Measurements from ENCODE around the gene BLOC1S4. TPM values are rescaled to one million over a fixed set of nuclear protein-coding genes. Genes with fewer than 3 reads are reported as not detected.

Gene BLOC1S4
- total RNA-seq, 1 donor from 2014 or later = 10.7 TPM

DNA sequence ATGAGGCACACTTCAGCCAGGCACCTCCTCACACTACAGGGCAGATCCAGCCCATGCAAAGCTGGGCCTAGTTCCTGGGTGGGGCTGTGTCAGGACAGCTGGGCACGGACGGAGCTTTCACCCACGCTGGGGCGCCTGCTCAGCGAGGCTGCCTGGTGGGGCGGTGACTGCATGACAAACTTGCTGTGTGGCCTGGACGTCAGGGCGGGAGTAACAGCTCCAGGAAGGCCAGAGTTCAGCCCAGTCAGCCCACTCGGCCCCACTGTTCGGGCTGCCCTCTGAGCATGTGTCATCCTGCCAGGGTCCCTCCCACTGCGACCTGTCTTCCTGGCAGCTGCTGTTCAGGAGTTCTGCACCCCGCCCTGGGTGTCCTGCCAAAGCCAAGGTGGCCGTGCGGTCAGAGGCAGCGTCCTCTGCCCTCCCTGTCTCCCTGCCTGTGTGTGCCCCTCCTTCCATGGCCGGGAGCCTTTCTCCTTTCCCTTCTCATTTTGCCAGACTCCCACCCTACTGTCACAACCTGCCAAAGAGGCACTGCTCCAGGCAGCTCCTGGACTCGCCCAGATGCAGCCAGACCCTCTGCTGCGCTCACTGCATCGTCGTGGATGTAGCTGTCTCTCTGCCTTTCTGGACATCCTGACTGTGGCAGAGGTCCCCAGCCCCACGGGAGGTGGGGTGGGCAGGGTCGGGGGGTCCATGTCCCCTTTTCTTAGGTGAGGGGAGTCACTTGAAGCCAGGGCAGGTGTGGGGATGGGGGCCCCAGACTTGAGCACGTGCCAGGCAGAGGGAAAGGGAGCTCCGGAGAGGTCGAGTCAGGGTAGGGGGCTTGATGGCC, 33.6 kb downstream of the BLOC1S4 start:
- Histone ChIP-seq H3K36me3 (no peaks in the 10 kb centered on the region), H3K9me3 (no peaks in the 10 kb centered on the region), H3K4me1 (peaks cover 37% of the 10 kb centered on the region), H3K27me3 (no peaks in the 10 kb centered on the region), H3K4me3 (no peak overlapping the region), H3K27ac (peak overlapping the region; percentile 3)
- DNase-seq = peak; percentile 89
- ATAC-seq = peak; percentile 76
- TF ChIP-seq CTCF (IDR thresholded peaks at IDR 0.05) = no peak
- intact Hi-C loops (cut with DNase I) = no loop called here

DNA sequence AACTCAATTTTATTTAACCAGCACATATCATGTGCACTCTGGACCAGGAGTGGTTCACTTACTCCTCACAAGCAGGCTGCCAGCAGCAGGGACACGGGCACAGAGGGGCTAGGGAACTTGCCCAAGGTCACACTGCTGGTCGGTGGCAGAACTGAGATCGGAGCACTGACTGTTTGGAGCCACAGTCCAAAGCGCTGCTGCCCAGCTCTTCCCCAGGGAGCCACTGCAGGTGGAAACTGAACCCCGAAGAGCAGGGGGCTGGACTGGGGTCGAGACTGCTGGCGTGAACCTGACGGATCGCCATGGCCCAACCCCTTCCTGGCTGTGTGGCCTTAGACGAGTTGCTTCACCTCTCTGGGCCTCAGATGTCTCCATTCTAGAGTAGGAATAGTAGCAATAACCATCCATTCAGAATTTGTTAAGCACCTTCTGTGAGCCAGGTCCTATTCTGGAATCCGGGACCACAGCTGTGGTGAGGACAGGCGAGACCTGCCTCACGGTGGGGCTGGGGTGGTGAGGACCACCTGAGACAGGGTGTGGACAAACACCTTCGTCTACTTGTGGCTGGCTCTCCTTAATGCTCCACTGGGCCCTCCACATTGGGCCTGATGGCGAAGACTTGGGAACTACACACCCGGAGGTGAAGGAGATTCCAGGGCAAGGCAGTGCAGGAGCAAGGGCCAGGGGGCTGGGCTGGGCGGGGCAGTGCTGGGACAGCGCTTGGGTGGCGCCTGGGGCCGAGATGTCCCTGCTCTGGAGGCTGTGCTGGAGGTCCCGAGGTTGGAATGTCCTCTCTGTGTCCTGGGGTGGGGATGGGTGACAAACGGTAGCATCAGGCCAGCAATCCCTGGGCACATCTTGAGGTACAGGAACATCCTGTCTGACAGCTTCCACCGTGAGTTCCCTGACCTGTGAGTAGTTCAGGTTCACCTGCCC, 34.6 kb downstream of the BLOC1S4 start:
- Histone ChIP-seq H3K4me1 (peaks cover 37% of the 10 kb centered on the region), H3K9me3 (no peaks in the 10 kb centered on the region), H3K27ac (peak overlapping the region; percentile 3), H3K27me3 (no peaks in the 10 kb centered on the region), H3K36me3 (no peaks in the 10 kb centered on the region), H3K4me3 (no peak overlapping the region)
- no peak for ATAC-seq
- intact Hi-C loops (cut with DNase I) = no loop called here
- DNase-seq = no peak
- no peak for TF ChIP-seq CTCF (IDR thresholded peaks at IDR 0.05)

DNA sequence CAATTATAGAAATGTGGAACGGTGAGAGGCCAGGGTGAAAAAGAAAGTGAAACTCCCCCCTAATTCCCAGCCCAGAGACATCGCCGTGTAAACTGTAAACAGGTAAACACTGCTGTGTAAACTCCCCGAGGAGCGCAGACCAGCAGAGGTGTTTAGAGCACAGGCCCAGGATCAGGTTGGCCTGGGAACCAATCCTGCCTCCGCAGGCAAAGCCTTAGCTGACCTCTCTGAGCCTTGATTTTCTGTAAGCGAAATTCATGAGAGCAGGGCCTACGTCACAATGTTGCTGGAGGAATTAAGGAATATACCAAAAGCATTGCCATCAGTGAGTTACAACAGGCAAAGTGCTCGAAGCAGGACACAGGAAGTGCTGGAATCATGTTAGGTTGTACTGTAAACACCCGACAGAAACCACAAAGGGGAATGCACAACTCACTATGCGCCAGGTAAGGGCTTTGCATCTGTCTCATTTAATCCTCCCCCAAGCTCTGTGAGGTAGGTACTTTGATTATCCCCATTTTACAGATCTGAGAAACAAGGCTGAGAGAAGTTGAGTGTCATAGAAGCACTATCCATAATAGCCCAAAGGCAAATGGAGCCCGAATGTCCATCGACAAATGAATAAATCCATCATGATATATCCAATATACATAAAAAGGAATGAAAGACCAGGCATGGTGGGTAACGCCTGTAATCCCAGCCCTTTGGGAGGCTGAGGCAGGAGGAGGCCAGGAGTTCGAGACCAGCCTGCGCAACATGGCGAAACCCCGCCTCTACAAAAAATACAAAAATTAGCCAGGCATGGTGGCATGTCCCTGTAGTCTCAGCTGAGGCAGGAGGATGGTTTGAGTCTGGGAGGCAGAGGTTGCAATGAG, 35.9 kb downstream of the BLOC1S4 start:
- Histone ChIP-seq H3K4me3 (no peak overlapping the region), H3K27me3 (no peaks in the 10 kb centered on the region), H3K9me3 (no peaks in the 10 kb centered on the region), H3K27ac (peak overlapping the region; percentile 37), H3K36me3 (no peaks in the 10 kb centered on the region), H3K4me1 (peaks cover 33% of the 10 kb centered on the region)
- no peak for ATAC-seq
- TF ChIP-seq CTCF (IDR thresholded peaks at IDR 0.05) = no peak
- no peak for DNase-seq
- intact Hi-C loops (cut with DNase I) = no loop called here

DNA sequence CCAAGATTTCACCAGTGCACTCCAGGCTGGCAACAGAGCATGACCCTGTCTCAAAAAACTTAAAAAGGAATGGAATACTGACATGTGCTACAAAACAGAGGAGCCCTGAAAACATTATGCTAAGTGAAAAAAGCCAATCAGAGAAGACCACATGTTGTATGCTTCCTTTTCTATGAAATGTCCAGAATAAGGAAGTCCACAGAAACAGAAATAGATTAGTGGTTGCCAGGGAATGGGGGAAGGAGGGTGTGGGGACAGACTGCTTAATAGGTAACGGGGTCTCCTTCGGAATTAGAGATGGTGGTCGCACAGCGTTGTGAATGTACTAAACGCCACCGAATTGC, 36.5 kb downstream of the BLOC1S4 start:
- Histone ChIP-seq H3K4me1 (peaks cover 27% of the 10 kb centered on the region), H3K4me3 (no peak overlapping the region), H3K27me3 (no peaks in the 10 kb centered on the region), H3K9me3 (no peaks in the 10 kb centered on the region), H3K36me3 (no peaks in the 10 kb centered on the region), H3K27ac (peak overlapping the region; percentile 36)
- ATAC-seq = peak; percentile 18
- no peak for TF ChIP-seq CTCF (IDR thresholded peaks at IDR 0.05)
- no peak for DNase-seq
- intact Hi-C loops (cut with DNase I) = no loop called here

- TF ChIP-seq CTCF (IDR thresholded peaks at IDR 0.05) = no peak
- no peak overlapping the region for H3K27ac ChIP-seq
- intact Hi-C loops (cut with DNase I) = no loop called here
These were observed 37.2 kb downstream of the BLOC1S4 start for GRCh38 chr4:6753103-6753560.

More at GRCh38 chr4:6753103-6753560, 37.2 kb downstream of the BLOC1S4 start:
- Histone ChIP-seq H3K36me3 (no peaks in the 10 kb centered on the region), H3K4me1 (peaks cover 21% of the 10 kb centered on the region), H3K4me3 (no peak overlapping the region), H3K27me3 (no peaks in the 10 kb centered on the region), H3K9me3 (no peaks in the 10 kb centered on the region)
- ATAC-seq = peak; percentile 63
- DNase-seq = peak; percentile 83

All from upper lobe of right lung (tissue), 1 donor.